GM12892 (cell line): Measurements from ENCODE around the gene CLCN1. TPM values are rescaled to one million over a fixed set of nuclear protein-coding genes. Genes with fewer than 3 reads are reported as not detected.
A peak's percentile ranks its signal among the peaks of the same experiment; 100 is the strongest.

ENCODE experiments used
- DNase-seq: peaks from one replicate; pipeline ENCODE4 v3.0.0; 2011; ENCODE audit not compliant: insufficient read length
- FAIRE-seq: peaks from 2 replicates; lab custom pipeline; 2011; peaks lifted over from hg19 to GRCh38; lab: Jason Lieb, UNC
- POLR2A ChIP-seq: IDR thresholded peaks from 2 replicates; pipeline ENCODE4 v1.6.1; 2011; ENCODE audit warnings: low read depth, low read length, control low read depth
- POLR2AphosphoS5 ChIP-seq: IDR thresholded peaks from 2 replicates; pipeline ENCODE4 v1.6.1; 2011; ENCODE audit warnings: low read depth, low read length, control low read depth
- TAF1 ChIP-seq: IDR thresholded peaks from 2 replicates; pipeline ENCODE4 v1.6.1; 2011; ENCODE audit warnings: low read depth, mild to moderate bottlenecking, control low read depth, low read length, borderline replicate concordance
- polyA plus RNA-seq: library from polyadenylated mRNA; unstranded; fragments of >200 nt; gene quantifications from one replicate; pipeline ENCODE4 v1.2.1, GENCODE V29; 2012; ENCODE audit warnings: missing spikeins, inconsistent platforms; ENCODE audit not compliant: missing spikeins

Gene CLCN1
- polyA plus RNA-seq: not detected

- FAIRE-seq (no peak), DNase-seq (no peak)
- TF ChIP-seq TAF1: no peak
- no peak for TF ChIP-seq POLR2A
- no peak for TF ChIP-seq POLR2AphosphoS5
Measured at GRCh38 chr7:143315776-143316175, at the start of gene CLCN1. Gene CLCN1, plus strand, starts transcription at chr7:143316111. Its CDS starts 102 bp downstream, at chr7:143316213.

- FAIRE-seq (no peak), DNase-seq (no peak)
- TF ChIP-seq POLR2AphosphoS5 (no peak), POLR2A (no peak), TAF1 (no peak)
Measured at GRCh38 chr7:143269251-143269650, 46.7 kb upstream of the CLCN1 start.

DNA sequence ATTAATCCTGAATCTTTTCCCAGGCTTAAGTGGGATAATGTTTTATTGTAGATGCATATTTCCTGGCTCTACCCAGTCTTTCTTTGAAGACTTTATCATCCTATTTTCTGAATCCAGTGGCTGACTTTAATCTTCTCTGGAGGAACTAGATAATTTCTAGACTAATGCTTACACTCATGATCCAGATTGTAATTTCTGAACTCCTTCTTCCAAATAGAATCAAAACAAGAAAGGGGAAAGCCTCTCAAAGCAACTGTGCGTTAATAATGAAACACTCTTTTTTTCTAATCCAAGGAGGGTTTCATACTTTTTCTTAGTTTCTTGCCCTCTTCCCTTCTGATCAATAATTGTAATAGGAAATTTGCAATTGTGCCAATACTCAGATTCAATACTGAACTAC is 44.7 kb upstream of the CLCN1 start:
- no peak for TF ChIP-seq POLR2AphosphoS5
- TF ChIP-seq TAF1: no peak
- TF ChIP-seq POLR2A: no peak
- FAIRE-seq (no peak), DNase-seq (no peak)

GRCh38 chr7:143272871-143273270 is 43.0 kb upstream of the CLCN1 start:
- TF ChIP-seq POLR2A: no peak
- no peak for TF ChIP-seq TAF1
- no peak for TF ChIP-seq POLR2AphosphoS5
- no peak for FAIRE-seq
- DNase-seq: no peak

DNA sequence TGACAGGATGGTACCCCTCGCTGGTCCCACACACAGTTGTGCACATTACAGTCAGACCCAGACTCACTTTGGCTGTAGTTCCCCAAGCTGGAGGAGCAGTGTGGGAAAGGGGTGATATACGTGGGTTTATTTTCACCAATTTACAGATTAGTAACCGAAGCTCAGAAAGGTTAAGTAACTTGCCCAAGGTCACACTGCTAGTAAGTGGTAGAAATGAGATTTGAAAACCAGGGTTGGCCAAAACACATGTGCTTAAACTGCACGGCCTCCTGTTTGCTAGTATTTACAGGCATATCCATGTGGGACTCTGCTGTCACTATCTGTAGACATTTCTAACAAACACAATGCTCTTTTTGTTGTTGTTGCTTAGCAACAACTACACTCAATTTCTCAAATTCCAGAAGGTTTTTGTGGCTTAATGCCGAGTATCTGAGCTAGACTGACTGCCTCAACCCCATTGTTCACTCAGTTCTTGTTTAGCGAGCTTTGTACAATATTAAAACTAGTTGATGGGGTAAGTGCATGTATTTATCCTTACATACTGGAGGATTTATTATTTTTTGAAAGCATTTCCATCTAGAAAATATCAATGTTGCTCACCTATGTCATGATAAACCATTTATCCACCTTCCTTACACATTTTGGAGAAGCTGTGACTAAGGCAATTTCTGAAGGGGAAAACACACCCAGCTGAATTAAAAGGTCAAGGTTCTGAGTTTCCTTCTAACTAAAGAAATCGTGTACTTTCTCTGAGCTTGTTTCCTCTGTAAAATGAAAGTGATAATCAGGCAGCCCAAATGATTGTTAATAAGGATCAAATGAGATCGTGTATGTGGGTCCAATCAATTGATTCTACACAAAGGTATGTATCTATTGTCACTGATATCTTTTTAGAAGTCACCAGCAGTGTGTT is 36.5 kb upstream of the CLCN1 start:
- FAIRE-seq (no peak), DNase-seq (no peak)
- TF ChIP-seq POLR2AphosphoS5 (no peak), TAF1 (no peak), POLR2A (no peak)

DNA sequence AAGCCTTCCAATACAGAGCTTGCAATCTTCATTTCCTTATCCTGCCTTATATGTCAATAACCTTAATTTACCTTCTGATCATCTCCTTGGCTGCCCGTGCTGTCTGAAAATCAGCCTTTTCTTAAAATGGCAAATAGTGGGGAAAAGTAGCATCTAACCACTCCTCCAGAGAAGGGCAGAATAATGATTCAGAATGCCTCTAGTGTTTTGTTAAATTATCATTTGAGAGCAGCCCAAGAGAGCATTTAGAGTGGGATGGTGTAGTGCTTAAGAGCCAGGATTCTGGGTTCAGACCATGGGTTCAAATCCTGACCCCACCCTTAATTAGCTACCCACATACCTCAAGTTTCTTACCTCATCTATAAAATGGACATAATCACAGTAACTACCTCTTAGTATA is 35.8 kb upstream of the CLCN1 start:
- FAIRE-seq (peak; percentile 46), DNase-seq (no peak)
- TF ChIP-seq TAF1 (no peak), POLR2A (no peak), POLR2AphosphoS5 (no peak)

- FAIRE-seq (no peak), DNase-seq (no peak)
- TF ChIP-seq TAF1: no peak
- no peak for TF ChIP-seq POLR2AphosphoS5
- no peak for TF ChIP-seq POLR2A
Measured at GRCh38 chr7:143280566-143280965, 35.3 kb upstream of the CLCN1 start.

DNA sequence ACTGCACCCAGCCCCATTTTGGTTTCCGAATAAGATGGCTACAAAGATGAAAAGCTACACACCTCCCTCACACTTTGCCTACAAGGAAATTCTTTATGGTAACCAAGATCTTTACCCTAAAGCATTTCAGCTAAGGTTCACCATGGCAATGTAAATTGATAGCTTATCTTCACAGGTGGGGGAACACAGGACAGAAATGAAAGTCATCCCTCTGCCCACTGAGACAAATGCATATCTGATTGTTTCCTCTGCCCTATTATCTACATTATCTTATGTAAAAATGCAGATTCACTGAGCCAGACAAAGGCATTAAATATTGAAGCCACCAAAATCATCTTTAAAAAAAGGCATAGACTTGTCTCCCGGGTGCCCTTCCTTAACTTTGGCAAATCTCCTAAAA is 34.4 kb upstream of the CLCN1 start:
- FAIRE-seq (peak; percentile 5), DNase-seq (no peak)
- TF ChIP-seq POLR2A: no peak
- no peak for TF ChIP-seq TAF1
- TF ChIP-seq POLR2AphosphoS5: no peak

DNA sequence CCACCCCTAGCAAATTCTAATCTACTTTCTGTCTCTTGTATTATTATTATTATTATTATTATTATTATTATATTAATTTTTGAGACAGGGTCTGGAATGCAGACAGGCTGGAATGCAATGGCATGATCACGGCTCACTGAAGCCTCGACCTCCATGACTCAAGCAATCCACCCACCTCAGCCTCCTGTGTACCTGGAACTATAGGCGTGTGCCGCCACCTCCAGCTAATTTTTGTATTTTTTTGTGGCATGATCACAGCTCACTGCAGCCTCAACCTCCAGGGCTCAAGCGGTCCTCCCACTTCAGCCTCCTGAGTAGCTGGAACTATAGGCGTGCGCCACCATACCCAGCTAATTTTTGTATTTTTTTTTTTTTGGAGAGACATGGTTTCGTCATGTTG is 33.8 kb upstream of the CLCN1 start:
- FAIRE-seq: no peak
- no peak for TF ChIP-seq POLR2A
- no peak for TF ChIP-seq POLR2AphosphoS5
- TF ChIP-seq TAF1: no peak
- DNase-seq: no peak

- DNase-seq (no peak), FAIRE-seq (peak; percentile 77)
- no peak for TF ChIP-seq POLR2A
Measured at GRCh38 chr7:143283381-143283780, 32.5 kb upstream of the CLCN1 start.

- DNase-seq: no peak
- no peak for TF ChIP-seq POLR2AphosphoS5
- TF ChIP-seq TAF1: no peak
- TF ChIP-seq POLR2A: no peak
- no peak for FAIRE-seq
Measured at GRCh38 chr7:143284591-143285469, 31.1 kb upstream of the CLCN1 start, which contains the start of gene TMEM139. Gene TMEM139, plus strand, starts transcription at chr7:143284958. Its CDS starts 1,000 bp downstream, at chr7:143285958.

DNA sequence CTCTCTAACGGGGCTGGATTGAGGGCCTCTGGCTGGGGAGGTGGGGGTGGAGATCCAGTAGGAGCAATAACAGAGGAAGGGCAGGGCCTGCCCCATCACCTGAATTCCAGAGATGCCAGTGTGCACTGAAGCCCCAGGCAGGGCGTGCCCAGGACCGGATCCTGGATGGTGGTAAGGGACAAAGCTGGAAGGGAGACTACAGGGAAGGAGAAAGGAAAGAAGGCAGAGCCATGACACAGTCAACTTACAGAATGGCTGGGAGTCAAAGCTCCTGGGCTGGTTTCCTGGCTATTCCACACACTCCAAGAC is 30.5 kb upstream of the CLCN1 start:
- no peak for TF ChIP-seq POLR2AphosphoS5
- TF ChIP-seq POLR2A: no peak
- no peak for TF ChIP-seq TAF1
- FAIRE-seq (no peak), DNase-seq (no peak)
